K562 (cell line): ENCODE results near the gene TMCC1. TPM values are rescaled to one million over a fixed set of nuclear protein-coding genes. Genes with fewer than 3 reads are reported as not detected.

Experiments
- ATF1 ChIP-seq, 2 experiments: fragments of 450-650 bp in 1 of 2; IDR thresholded peaks; 2 replicates each; pipeline ENCODE4 v1.6.1; 2016; ENCODE audit warnings: missing compliant biosample characterization in 1 of 2, missing genetic modification characterization in 1 of 2
- BHLHE40 ChIP-seq: IDR thresholded peaks from 2 replicates; pipeline ENCODE4 v1.6.1; 2011; ENCODE audit warnings: low read length, improper control_type of control experiment
- DACH1 ChIP-seq: fragments of 450-650 bp; IDR thresholded peaks from 2 replicates; pipeline ENCODE4 v1.6.1; 2018; ENCODE audit not compliant: partially characterized antibody
- DPF2 ChIP-seq: fragments of 450-650 bp; IDR thresholded peaks from 2 replicates; pipeline ENCODE4 v1.6.1; 2016
- EGR1 ChIP-seq: fragments of 450-650 bp; conservative IDR thresholded peaks from 2 replicates; pipeline ENCODE4 v1.6.1; 2017; ENCODE audit warnings: mild to moderate bottlenecking
- HOXB6 ChIP-seq: fragments of 250-450 bp; sonication (Bioruptor Pico); IDR thresholded peaks from 2 replicates; pipeline ENCODE4 v1.5.1; 2022; ENCODE audit warnings: mild to moderate bottlenecking, borderline replicate concordance
- IFI16 ChIP-seq: fragments of 250-450 bp; sonication (Bioruptor Pico); IDR thresholded peaks from 2 replicates; pipeline ENCODE4 v2.1.2; 2022; ENCODE audit warnings: mild to moderate bottlenecking, inconsistent platforms
- JUND ChIP-seq, 2 experiments: IDR thresholded peaks; 2 replicates in 1 of 2; 3 replicates in 1 of 2; pipeline ENCODE4 v1.6.1; 2011; ENCODE audit warnings: borderline replicate concordance in 2 of 2, low read depth in 2 of 2, low read length in 2 of 2, improper control_type of control experiment in 1 of 2, missing biosample characterization in 1 of 2, missing genetic modification characterization in 1 of 2, missing genetic modification reagents in 1 of 2
- PHF20 ChIP-seq: fragments of 450-650 bp; IDR thresholded peaks from 2 replicates; pipeline ENCODE4 v1.6.1; 2018; ENCODE audit not compliant: partially characterized antibody
- PML ChIP-seq: IDR thresholded peaks from 2 replicates; pipeline ENCODE4 v1.6.1; 2012; ENCODE audit warnings: low read length, inconsistent platforms
- STAT5B ChIP-seq: fragments of 250-450 bp; sonication (Bioruptor Pico); IDR thresholded peaks from 2 replicates; pipeline ENCODE4 v1.8.0; 2021; ENCODE audit warnings: mild to moderate bottlenecking, inconsistent platforms
- ZNF24 ChIP-seq: fragments of 450-650 bp; IDR thresholded peaks from 2 replicates; pipeline ENCODE4 v1.6.1; 2016
- ZNF282 ChIP-seq: sonication (generic); formaldehyde crosslinking; IDR thresholded peaks from 2 replicates; pipeline ENCODE4 v1.8.1; 2023; ENCODE audit warnings: missing genetic modification reagents
- ZNF311 ChIP-seq: fragments of 250-450 bp; sonication (Bioruptor Pico); IDR thresholded peaks from 2 replicates; pipeline ENCODE4 v1.4.0; 2020; ENCODE audit warnings: mild to moderate bottlenecking, moderate library complexity
- ZNF561 ChIP-seq: fragments of 450-650 bp; formaldehyde crosslinking; conservative IDR thresholded peaks from 2 replicates; pipeline ENCODE4 v1.4.0; 2020; ENCODE audit warnings: mild to moderate bottlenecking, moderate library complexity
- ZSCAN29 ChIP-seq: fragments of 450-650 bp; IDR thresholded peaks from 2 replicates; pipeline ENCODE4 v1.6.1; 2017
- polyA plus RNA-seq, 8 experiments: library from polyadenylated mRNA; depleted of rRNA in 4 of 8; stranded (reverse) in 5 of 8; unstranded in 3 of 8; fragments of >200 nt; fragmentation: Nextera tagmentation in 2 of 8; fragmentation: Illumina TruSeq in 1 of 8; extraction: Ambion mirVana in 2 of 8; extraction: Trizol in 1 of 8; gene quantifications; 2 replicates each; pipeline versions ENCODE4 v1.2.1 to v1.2.3, GENCODE V29; 2011 to 2014; ENCODE audit warnings: inconsistent platforms in 1 of 8, missing spikeins in 1 of 8
- total RNA-seq, 7 experiments: library from RNA; depleted of rRNA in 6 of 7; stranded (reverse); fragments of >200 nt in 6 of 7; fragmentation: Illumina TruSeq in 2 of 7; extraction: Trizol in 2 of 7; gene quantifications; 2 replicates each; pipeline versions ENCODE4 v1.2.1 to v1.2.3, GENCODE V29; 2011 to 2021; ENCODE audit warnings: low replicate concordance in 1 of 7
- TF ChIP-seq, protein P1 (sequence below): sonication (generic); formaldehyde crosslinking; IDR thresholded peaks from 2 replicates; pipeline ENCODE4 v1.8.0; 2022; ENCODE audit warnings: mild to moderate bottlenecking, missing genetic modification reagents
- TF ChIP-seq, protein P2 (sequence below): fragments of 250-450 bp; sonication (Bioruptor Pico); IDR thresholded peaks from 2 replicates; pipeline ENCODE4 v1.5.0; 2021
- TF ChIP-seq, protein P3 (sequence below): fragments of 250-450 bp; sonication (Bioruptor Pico); IDR thresholded peaks from 2 replicates; pipeline ENCODE4 v1.5.1; 2021; ENCODE audit warnings: mild to moderate bottlenecking
- TF ChIP-seq, protein P4 (sequence below): IDR thresholded peaks from 2 replicates; pipeline ENCODE4 v1.6.1; 2016; ENCODE audit warnings: missing genetic modification characterization, missing compliant biosample characterization

The TMCC1 gene
- total and polyA plus RNA-seq, 9 of the 15 experiments (the other 6 are each of a cell fraction or from before 2014, with no cell fraction given), result 0.89 to 8.7 (median 4.0) TPM

GRCh38 chr3:129606636-129607390 is 286.7 kb downstream of the TMCC1 start, which contains the start of gene PLXND1 (continued):
- TF ChIP-seq, protein P1, sequence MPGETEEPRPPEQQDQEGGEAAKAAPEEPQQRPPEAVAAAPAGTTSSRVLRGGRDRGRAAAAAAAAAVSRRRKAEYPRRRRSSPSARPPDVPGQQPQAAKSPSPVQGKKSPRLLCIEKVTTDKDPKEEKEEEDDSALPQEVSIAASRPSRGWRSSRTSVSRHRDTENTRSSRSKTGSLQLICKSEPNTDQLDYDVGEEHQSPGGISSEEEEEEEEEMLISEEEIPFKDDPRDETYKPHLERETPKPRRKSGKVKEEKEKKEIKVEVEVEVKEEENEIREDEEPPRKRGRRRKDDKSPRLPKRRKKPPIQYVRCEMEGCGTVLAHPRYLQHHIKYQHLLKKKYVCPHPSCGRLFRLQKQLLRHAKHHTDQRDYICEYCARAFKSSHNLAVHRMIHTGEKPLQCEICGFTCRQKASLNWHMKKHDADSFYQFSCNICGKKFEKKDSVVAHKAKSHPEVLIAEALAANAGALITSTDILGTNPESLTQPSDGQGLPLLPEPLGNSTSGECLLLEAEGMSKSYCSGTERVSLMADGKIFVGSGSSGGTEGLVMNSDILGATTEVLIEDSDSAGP (CRISPR knock-in tag), result no peak
- TF ChIP-seq ZSCAN29 (peak; percentile 30; the same call in 1 of the 2 replicates), STAT5B (no peak), DACH1 (no peak), ATF1 (CRISPR knock-in tag; IDR thresholded peaks at IDR 0.05) (no peak), ATF1 (tag; IDR thresholded peaks at IDR 0.05) (no peak), JUND (IDR thresholded peaks at IDR 0.05; ENCODE audit: borderline replicate concordance, low read depth, low read length) (0 out of 2 replicates have a peak, but pooled peaks have one; percentile 5), JUND (tag; IDR thresholded peaks at IDR 0.05; ENCODE audit: borderline replicate concordance, low read depth, low read length) (no peak), ZNF24 (no peak), EGR1 (peak; percentile 56), IFI16 (CRISPR knock-in tag) (no peak), DPF2 (peak; percentile 45; the same call in 1 of the 2 replicates), PML (no peak), HOXB6 (CRISPR knock-in tag) (no peak), ZNF282 (no peak), ZNF561 (CRISPR knock-in tag) (no peak), ZNF311 (CRISPR knock-in tag) (no peak), BHLHE40 (no peak), PHF20 (peak; percentile 55)
- TF ChIP-seq, protein P2, sequence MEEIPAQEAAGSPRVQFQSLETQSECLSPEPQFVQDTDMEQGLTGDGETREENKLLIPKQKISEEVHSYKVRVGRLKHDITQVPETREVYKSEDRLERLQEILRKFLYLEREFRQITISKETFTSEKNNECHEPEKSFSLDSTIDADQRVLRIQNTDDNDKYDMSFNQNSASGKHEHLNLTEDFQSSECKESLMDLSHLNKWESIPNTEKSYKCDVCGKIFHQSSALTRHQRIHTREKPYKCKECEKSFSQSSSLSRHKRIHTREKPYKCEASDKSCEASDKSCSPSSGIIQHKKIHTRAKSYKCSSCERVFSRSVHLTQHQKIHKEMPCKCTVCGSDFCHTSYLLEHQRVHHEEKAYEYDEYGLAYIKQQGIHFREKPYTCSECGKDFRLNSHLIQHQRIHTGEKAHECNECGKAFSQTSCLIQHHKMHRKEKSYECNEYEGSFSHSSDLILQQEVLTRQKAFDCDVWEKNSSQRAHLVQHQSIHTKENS (CRISPR knock-in tag), result no peak
- TF ChIP-seq, protein P3, sequence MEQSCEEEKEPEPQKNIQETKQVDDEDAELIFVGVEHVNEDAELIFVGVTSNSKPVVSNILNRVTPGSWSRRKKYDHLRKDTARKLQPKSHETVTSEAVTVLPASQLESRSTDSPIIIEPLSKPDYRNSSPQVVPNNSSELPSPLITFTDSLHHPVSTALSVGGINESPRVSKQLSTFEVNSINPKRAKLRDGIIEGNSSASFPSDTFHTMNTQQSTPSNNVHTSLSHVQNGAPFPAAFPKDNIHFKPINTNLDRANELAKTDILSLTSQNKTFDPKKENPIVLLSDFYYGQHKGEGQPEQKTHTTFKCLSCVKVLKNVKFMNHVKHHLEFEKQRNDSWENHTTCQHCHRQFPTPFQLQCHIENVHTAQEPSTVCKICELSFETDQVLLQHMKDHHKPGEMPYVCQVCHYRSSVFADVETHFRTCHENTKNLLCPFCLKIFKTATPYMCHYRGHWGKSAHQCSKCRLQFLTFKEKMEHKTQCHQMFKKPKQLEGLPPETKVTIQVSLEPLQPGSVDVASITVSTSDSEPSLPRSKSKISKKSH (CRISPR knock-in tag), result no peak
- TF ChIP-seq, protein P4, sequence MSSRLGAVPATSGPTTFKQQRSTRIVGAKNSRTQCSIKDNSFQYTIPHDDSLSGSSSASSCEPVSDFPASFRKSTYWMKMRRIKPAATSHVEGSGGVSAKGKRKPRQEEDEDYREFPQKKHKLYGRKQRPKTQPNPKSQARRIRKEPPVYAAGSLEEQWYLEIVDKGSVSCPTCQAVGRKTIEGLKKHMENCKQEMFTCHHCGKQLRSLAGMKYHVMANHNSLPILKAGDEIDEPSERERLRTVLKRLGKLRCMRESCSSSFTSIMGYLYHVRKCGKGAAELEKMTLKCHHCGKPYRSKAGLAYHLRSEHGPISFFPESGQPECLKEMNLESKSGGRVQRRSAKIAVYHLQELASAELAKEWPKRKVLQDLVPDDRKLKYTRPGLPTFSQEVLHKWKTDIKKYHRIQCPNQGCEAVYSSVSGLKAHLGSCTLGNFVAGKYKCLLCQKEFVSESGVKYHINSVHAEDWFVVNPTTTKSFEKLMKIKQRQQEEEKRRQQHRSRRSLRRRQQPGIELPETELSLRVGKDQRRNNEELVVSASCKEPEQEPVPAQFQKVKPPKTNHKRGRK (tag), result no peak
